Mesendoderm (in vitro differentiated cells): ENCODE data around the gene ATP5ME.

Experiments used
- DNase-seq: peaks from one replicate; pipeline ENCODE4 v3.0.0; 2013
- H2AK5ac ChIP-seq: 2 replicates; pipeline ENCODE4 v1.6.1; 2013; ENCODE audit warnings: low read length, inconsistent platforms
- H2BK120ac ChIP-seq: 2 replicates; pipeline ENCODE4 v1.6.1; 2013; ENCODE audit warnings: low read depth, mild to moderate bottlenecking, low read length, moderate library complexity, mixed read lengths
- H2BK15ac ChIP-seq: replicated peaks from 2 replicates; pipeline ENCODE4 v1.6.1; 2013; ENCODE audit warnings: low read depth, mild to moderate bottlenecking, moderate library complexity
- H2BK5ac ChIP-seq: 2 replicates; pipeline ENCODE4 v1.6.1; 2013; ENCODE audit warnings: low read length, inconsistent platforms
- H3K18ac ChIP-seq: 2 replicates; pipeline ENCODE4 v1.6.1; 2013; ENCODE audit warnings: mild to moderate bottlenecking, low read length, mixed read lengths
- H3K23ac ChIP-seq: one replicate; pipeline ENCODE4 v1.6.1; 2013; ENCODE audit warnings: low read length
- H3K27ac ChIP-seq: 2 replicates; pipeline ENCODE4 v1.5.1; 2013; ENCODE audit warnings: low read depth, mild to moderate bottlenecking, inconsistent platforms, low read length, moderate library complexity
- H3K27me3 ChIP-seq: 2 replicates; pipeline ENCODE4 v1.6.1; 2013; ENCODE audit warnings: low read length, control low read depth, mild to moderate bottlenecking, inconsistent platforms; ENCODE audit not compliant: insufficient read depth, poor library complexity
- H3K36me3 ChIP-seq: 2 replicates; pipeline ENCODE4 v1.6.1; 2013; ENCODE audit warnings: low read length, inconsistent platforms; ENCODE audit not compliant: control insufficient read depth, insufficient read depth
- H3K4ac ChIP-seq: one replicate; pipeline ENCODE4 v1.6.1; 2013; ENCODE audit warnings: low read depth, mild to moderate bottlenecking, low read length, moderate library complexity
- H3K4me1 ChIP-seq: 2 replicates; pipeline ENCODE4 v1.6.1; 2013; ENCODE audit warnings: low read depth, low read length, inconsistent platforms; ENCODE audit not compliant: control insufficient read depth
- H3K4me2 ChIP-seq: 2 replicates; pipeline ENCODE4 v1.6.1; 2013; ENCODE audit warnings: low read length
- H3K4me3 ChIP-seq: 2 replicates; pipeline ENCODE4 v1.5.1; 2013; ENCODE audit warnings: mild to moderate bottlenecking, low read length
- H3K56ac ChIP-seq: one replicate; pipeline ENCODE4 v1.6.1; 2013; ENCODE audit warnings: low read length
- H3K79me1 ChIP-seq: 2 replicates; pipeline ENCODE4 v1.6.1; 2013; ENCODE audit warnings: low read length, inconsistent platforms
- H3K79me2 ChIP-seq: 2 replicates; pipeline ENCODE4 v1.6.1; 2013; ENCODE audit warnings: mild to moderate bottlenecking, low read length; ENCODE audit not compliant: control insufficient read depth, insufficient read depth
- H3K9ac ChIP-seq: 2 replicates; pipeline ENCODE4 v1.6.1; 2013; ENCODE audit warnings: low read length, inconsistent platforms
- H4K5ac ChIP-seq: one replicate; pipeline ENCODE4 v1.6.1; 2013; ENCODE audit warnings: low read length
- H4K8ac ChIP-seq: one replicate; pipeline ENCODE4 v1.6.1; 2013; ENCODE audit warnings: low read depth, mild to moderate bottlenecking, control low read depth, low read length, moderate library complexity
- WGBS: extraction: QIAGEN DNeasy Blood & Tissue Kit; methylation state at CpG from one replicate; pipeline ENCODE4 v1.1.7; 2013; ENCODE audit warnings: low lambda C conversion rate, missing lambda C conversion rate; ENCODE audit not compliant: insufficient coverage; ENCODE audit errors: extremely low coverage; 5-methylcytosine and 5-hydroxymethylcytosine counted together

ATP5ME gene

DNA sequence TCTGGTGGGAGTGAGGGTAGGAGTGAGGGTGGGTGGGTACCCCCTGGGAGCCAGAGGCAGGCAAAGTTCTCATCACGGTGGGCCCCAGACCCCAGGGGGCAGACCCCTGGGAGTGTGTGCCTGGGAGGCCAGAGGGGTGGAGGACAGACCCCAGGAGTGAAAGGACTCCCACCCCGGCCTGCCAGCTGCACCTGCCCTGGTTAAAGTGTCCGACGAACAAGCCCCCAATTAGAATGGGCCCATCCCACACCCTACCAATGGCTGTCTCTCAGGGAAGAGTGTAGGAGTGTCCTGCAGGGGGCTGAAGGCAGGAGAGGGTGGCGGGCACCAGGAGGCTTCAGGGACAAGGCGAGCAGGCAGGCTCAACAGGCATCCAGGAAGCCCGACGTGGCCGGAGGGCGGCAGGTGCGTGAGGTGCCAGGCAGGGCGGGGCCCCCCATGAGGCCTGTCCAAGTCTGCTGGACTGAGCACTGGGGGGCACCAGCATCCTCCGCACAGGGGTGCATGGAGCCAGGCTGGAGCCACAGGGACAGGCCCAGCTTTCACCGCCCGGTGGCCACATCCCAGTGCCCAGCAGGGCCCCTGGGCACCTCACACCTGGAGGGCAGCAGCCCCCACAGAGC lies 40.0 kb downstream of the ATP5ME start:
- no peaks in the 10 kb centered on the region for H3K27me3 ChIP-seq
- no peak overlapping the region for H3K4me3 ChIP-seq
- H3K4me1 ChIP-seq = no peaks in the 10 kb centered on the region
- no peak overlapping the region for H3K27ac ChIP-seq
- no peak overlapping the region for H3K18ac ChIP-seq
- H3K79me1 ChIP-seq = no peaks in the 10 kb centered on the region
- H2AK5ac ChIP-seq = no peak overlapping the region
- no peak overlapping the region for H3K56ac ChIP-seq
- no peak overlapping the region for H3K4ac ChIP-seq
- no peaks in the 10 kb centered on the region for H3K36me3 ChIP-seq
- DNase-seq = no peak
- H2BK15ac ChIP-seq = no peak overlapping the region
- no peak overlapping the region for H3K9ac ChIP-seq
- no peak overlapping the region for H4K5ac ChIP-seq
- H4K8ac ChIP-seq = no peak overlapping the region
- H3K23ac ChIP-seq = no peak overlapping the region
- H2BK120ac ChIP-seq = no peak overlapping the region
- WGBS = no CpG with 5 or more reads among the region's 15 CpGs
- H3K4me2 ChIP-seq = no peak overlapping the region
- no peak overlapping the region for H2BK5ac ChIP-seq
- no peaks in the 10 kb centered on the region for H3K79me2 ChIP-seq

- Histone ChIP-seq H3K4ac (no peak overlapping the region), H3K27me3 (no peaks in the 10 kb centered on the region), H3K18ac (no peak overlapping the region), H3K4me1 (no peaks in the 10 kb centered on the region), H4K8ac (no peak overlapping the region), H2BK120ac (no peak overlapping the region), H3K27ac (no peak overlapping the region), H2BK15ac (no peak overlapping the region), H3K36me3 (no peaks in the 10 kb centered on the region), H3K56ac (no peak overlapping the region), H3K23ac (no peak overlapping the region), H4K5ac (no peak overlapping the region), H3K79me2 (no peaks in the 10 kb centered on the region), H3K4me3 (no peak overlapping the region), H3K4me2 (no peak overlapping the region), H2BK5ac (no peak overlapping the region), H3K79me1 (no peaks in the 10 kb centered on the region), H3K9ac (no peak overlapping the region), H2AK5ac (no peak overlapping the region)
- no peak for DNase-seq
- no CpG with 5 or more reads among the region's 9 CpGs for WGBS
Measured at GRCh38 chr4:633406-633805, 40.7 kb downstream of the ATP5ME start.

GRCh38 chr4:632926-633325 lies 41.1 kb downstream of the ATP5ME start:
- Histone ChIP-seq H3K4me3 (no peak overlapping the region), H3K9ac (no peak overlapping the region), H3K36me3 (no peaks in the 10 kb centered on the region), H3K23ac (no peak overlapping the region), H4K8ac (no peak overlapping the region), H3K4me1 (no peaks in the 10 kb centered on the region), H4K5ac (no peak overlapping the region), H3K4me2 (no peak overlapping the region), H3K27ac (no peak overlapping the region), H3K56ac (no peak overlapping the region), H2AK5ac (no peak overlapping the region), H2BK15ac (no peak overlapping the region), H3K27me3 (no peaks in the 10 kb centered on the region), H3K18ac (no peak overlapping the region), H3K79me1 (no peaks in the 10 kb centered on the region), H2BK120ac (no peak overlapping the region), H3K4ac (no peak overlapping the region), H3K79me2 (no peaks in the 10 kb centered on the region), H2BK5ac (no peak overlapping the region)
- DNase-seq = no peak
- no CpG with 5 or more reads among the region's 6 CpGs for WGBS

- Histone ChIP-seq H4K5ac (no peak overlapping the region), H3K27ac (no peak overlapping the region), H3K36me3 (no peaks in the 10 kb centered on the region), H3K18ac (no peak overlapping the region), H2AK5ac (no peak overlapping the region), H4K8ac (no peak overlapping the region), H3K4me2 (no peak overlapping the region), H3K56ac (no peak overlapping the region), H3K4me1 (no peaks in the 10 kb centered on the region), H2BK120ac (no peak overlapping the region), H3K27me3 (no peaks in the 10 kb centered on the region), H3K23ac (no peak overlapping the region), H3K9ac (no peak overlapping the region), H3K4ac (no peak overlapping the region), H3K79me1 (no peaks in the 10 kb centered on the region), H2BK5ac (no peak overlapping the region), H2BK15ac (no peak overlapping the region), H3K79me2 (no peaks in the 10 kb centered on the region), H3K4me3 (no peak overlapping the region)
- no CpG with 5 or more reads among the region's 16 CpGs for WGBS
- no peak for DNase-seq
Measured at GRCh38 chr4:632196-632790, 41.8 kb downstream of the ATP5ME start.

DNA sequence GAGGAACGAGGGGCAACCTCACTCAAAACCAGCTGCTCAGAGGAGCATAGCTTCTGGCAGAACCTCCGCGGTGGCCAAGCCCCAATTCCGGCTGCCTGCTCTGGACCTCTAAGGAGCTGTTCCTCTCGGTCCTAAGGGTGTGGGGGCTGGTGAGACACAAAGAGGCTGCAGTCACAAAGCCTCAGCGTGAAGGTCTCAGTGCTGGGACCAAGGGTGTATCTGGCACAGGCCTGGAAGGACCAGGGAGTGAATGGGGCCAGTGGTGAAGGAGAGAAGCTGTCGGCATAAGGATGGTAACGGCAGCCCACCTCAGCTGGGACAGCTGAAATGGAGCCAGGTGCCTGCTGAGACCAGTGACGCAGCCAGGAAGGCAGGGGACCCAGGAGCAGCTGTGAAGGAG lies 43.4 kb downstream of the ATP5ME start:
- H3K4ac ChIP-seq = no peak overlapping the region
- H3K79me1 ChIP-seq = no peaks in the 10 kb centered on the region
- H3K27me3 ChIP-seq = no peaks in the 10 kb centered on the region
- H3K27ac ChIP-seq = no peak overlapping the region
- no peaks in the 10 kb centered on the region for H3K36me3 ChIP-seq
- H3K23ac ChIP-seq = no peak overlapping the region
- no peak overlapping the region for H4K5ac ChIP-seq
- WGBS = no CpG with 5 or more reads among the region's 9 CpGs
- no peak overlapping the region for H2BK120ac ChIP-seq
- no peaks in the 10 kb centered on the region for H3K4me1 ChIP-seq
- H3K4me3 ChIP-seq = no peak overlapping the region
- H2BK15ac ChIP-seq = no peak overlapping the region
- no peak overlapping the region for H3K18ac ChIP-seq
- no peak overlapping the region for H2BK5ac ChIP-seq
- no peak overlapping the region for H3K56ac ChIP-seq
- no peak overlapping the region for H2AK5ac ChIP-seq
- no peaks in the 10 kb centered on the region for H3K79me2 ChIP-seq
- no peak overlapping the region for H4K8ac ChIP-seq
- no peak overlapping the region for H3K4me2 ChIP-seq
- DNase-seq = no peak
- no peak overlapping the region for H3K9ac ChIP-seq
